Anterior cingulate cortex (tissue), 58 donors: ENCODE data around the gene OR4A16.

Experiments
- DNase-seq, 58 donors: peaks; one replicate each; lab custom pipeline; 2025; lab: John Stamatoyannopoulos, UW

OR4A16 gene

GRCh38 chr11:55342901-55343300 is at the start of gene OR4A16:
Gene OR4A16, plus strand, starts transcription at chr11:55343201. Its CDS starts 0 bp downstream, at chr11:55343201.
- DNase-seq: no peak

- DNase-seq: no peak
Observed at GRCh38 chr11:55324500-55324899, 18.5 kb upstream of the OR4A16 start.

GRCh38 chr11:55345306-55345705 is 2.3 kb downstream of the OR4A16 start:
- DNase-seq: no peak

GRCh38 chr11:55349032-55349431 is 6.0 kb downstream of the OR4A16 start:
- DNase-seq: no peak

GRCh38 chr11:55357560-55358184 is 14.7 kb downstream of the OR4A16 start:
- no peak for DNase-seq

GRCh38 chr11:55367674-55368073 is 24.7 kb downstream of the OR4A16 start, which contains the start of gene OR4A15:
Gene OR4A15, plus strand, starts transcription at chr11:55367974. Its CDS starts 0 bp downstream, at chr11:55367974.
- no peak for DNase-seq
